ENCODE results near the gene POP7.

The POP7 gene

GRCh38 chr7:100726996-100727761 lies 21.3 kb downstream of the POP7 start:
- DNase-seq = no peak

- DNase-seq = no peak
These were observed 22.3 kb downstream of the POP7 start for GRCh38 chr7:100728196-100728595.

GRCh38 chr7:100730136-100730800 lies 24.3 kb downstream of the POP7 start:
- DNase-seq = no peak

- no peak for DNase-seq
These were observed 26.2 kb downstream of the POP7 start for GRCh38 chr7:100731937-100732636.

- no peak for DNase-seq
These were observed 29.8 kb downstream of the POP7 start for GRCh38 chr7:100735730-100736129.

- DNase-seq = no peak
These were observed 30.8 kb downstream of the POP7 start for GRCh38 chr7:100736671-100737070.

GRCh38 chr7:100739934-100740333 lies 34.0 kb downstream of the POP7 start:
- no peak for DNase-seq

GRCh38 chr7:100744605-100745004 lies 38.7 kb downstream of the POP7 start:
- DNase-seq = no peak

- no peak for DNase-seq
These were observed 39.3 kb downstream of the POP7 start for GRCh38 chr7:100745184-100745583.

- no peak for DNase-seq
These were observed 47.1 kb downstream of the POP7 start for GRCh38 chr7:100752994-100753393.

GRCh38 chr7:100753750-100754149 lies 47.8 kb downstream of the POP7 start:
- no peak for DNase-seq
